Dermis blood vessel endothelial cell (primary cell): ENCODE results near the gene TBX4. TPM values are rescaled to one million over a fixed set of nuclear protein-coding genes. Genes with fewer than 3 reads are reported as not detected.
A peak's percentile ranks its signal among the peaks of the same experiment; 100 is the strongest.

Source experiments
- DNase-seq: peaks from one replicate; pipeline ENCODE4 v3.0.0; 2010
- total RNA-seq: library from RNA; depleted of rRNA; stranded (reverse); fragments of >200 nt; gene quantifications from 2 replicates; pipeline ENCODE4 v1.2.3, GENCODE V29; 2014

The TBX4 gene
- total RNA-seq = not detected in 2 replicates

GRCh38 chr17:61452301-61453290, at the start of gene TBX4:
TBX4 (plus strand) TSS chr17:61452422; CDS start chr17:61456491, 4,069 bp downstream.
- DNase-seq = no peak

GRCh38 chr17:61402978-61403800, 49.0 kb upstream of the TBX4 start:
- DNase-seq = no peak

GRCh38 chr17:61403801-61404662, 48.2 kb upstream of the TBX4 start:
- no peak for DNase-seq

- no peak for DNase-seq
These were observed 47.6 kb upstream of the TBX4 start for GRCh38 chr17:61404663-61404912.

GRCh38 chr17:61404913-61405685, 47.1 kb upstream of the TBX4 start:
- DNase-seq = no peak

- no peak for DNase-seq
These were observed 46.3 kb upstream of the TBX4 start for GRCh38 chr17:61405686-61406536.

GRCh38 chr17:61406537-61406845, 45.7 kb upstream of the TBX4 start:
- DNase-seq = no peak

GRCh38 chr17:61406971-61407911, 45.0 kb upstream of the TBX4 start:
- DNase-seq = no peak

GRCh38 chr17:61408151-61409041, 43.8 kb upstream of the TBX4 start:
- no peak for DNase-seq

GRCh38 chr17:61409301-61410112, 42.7 kb upstream of the TBX4 start:
- DNase-seq = peak; percentile 69

- DNase-seq = peak; percentile 84
These were observed 41.8 kb upstream of the TBX4 start for GRCh38 chr17:61410141-61411010.

- DNase-seq = no peak
These were observed 41.3 kb upstream of the TBX4 start for GRCh38 chr17:61411011-61411260.

- peak; percentile 41 for DNase-seq
These were observed 40.7 kb upstream of the TBX4 start for GRCh38 chr17:61411261-61412142.

- DNase-seq = peak; percentile 81
These were observed 39.9 kb upstream of the TBX4 start for GRCh38 chr17:61412143-61412859.

- DNase-seq = no peak
These were observed 39.2 kb upstream of the TBX4 start for GRCh38 chr17:61412860-61413660.
